HFF-Myc (cell line): ENCODE measurements around the gene MSH5.

Source experiments
- DNase-seq: peaks from one replicate; pipeline ENCODE4 v3.0.0-alpha.2; 2011; ENCODE audit warnings: low read depth; ENCODE audit errors: extremely low read depth
- H3K4me3 ChIP-seq: replicated peaks from 2 replicates; pipeline ENCODE4 v1.5.1; 2011; ENCODE audit warnings: low read depth, mild to moderate bottlenecking, control low read depth, low read length
- CTCF ChIP-seq: IDR thresholded peaks from 2 replicates; pipeline ENCODE4 v1.5.1; 2012; ENCODE audit warnings: mild to moderate bottlenecking, low read depth, low read length, control low read depth; ENCODE audit errors: missing control alignments

The MSH5 gene

GRCh38 chr6:31729979-31730630 lies 9.7 kb upstream of the MSH5 start:
- peak overlapping the region; percentile 63 for H3K4me3 ChIP-seq
- TF ChIP-seq CTCF: no peak
- peak; percentile 62 for DNase-seq

- no peak for DNase-seq
- TF ChIP-seq CTCF: no peak
- H3K4me3 ChIP-seq: peak overlapping the region; percentile 63
Observed at GRCh38 chr6:31730631-31731086, 9.1 kb upstream of the MSH5 start.

GRCh38 chr6:31732029-31732428 lies 7.8 kb upstream of the MSH5 start:
- TF ChIP-seq CTCF: no peak
- no peak overlapping the region for H3K4me3 ChIP-seq
- DNase-seq: no peak

- H3K4me3 ChIP-seq: peak overlapping the region; percentile 97
Observed at GRCh38 chr6:31733734-31734133, 6.1 kb upstream of the MSH5 start.

GRCh38 chr6:31734247-31734820 lies 5.5 kb upstream of the MSH5 start:
- peak overlapping the region; percentile 97 for H3K4me3 ChIP-seq
- no peak for TF ChIP-seq CTCF
- DNase-seq: no peak

More at GRCh38 chr6:31733734-31734133, 6.1 kb upstream of the MSH5 start:
- no peak for TF ChIP-seq CTCF
- no peak for DNase-seq

- H3K4me3 ChIP-seq: peak overlapping the region; percentile 97
- no peak for DNase-seq
- TF ChIP-seq CTCF: no peak
Observed at GRCh38 chr6:31734821-31735406, 4.9 kb upstream of the MSH5 start.
